ENCODE results near the gene ERBIN.

DNA sequence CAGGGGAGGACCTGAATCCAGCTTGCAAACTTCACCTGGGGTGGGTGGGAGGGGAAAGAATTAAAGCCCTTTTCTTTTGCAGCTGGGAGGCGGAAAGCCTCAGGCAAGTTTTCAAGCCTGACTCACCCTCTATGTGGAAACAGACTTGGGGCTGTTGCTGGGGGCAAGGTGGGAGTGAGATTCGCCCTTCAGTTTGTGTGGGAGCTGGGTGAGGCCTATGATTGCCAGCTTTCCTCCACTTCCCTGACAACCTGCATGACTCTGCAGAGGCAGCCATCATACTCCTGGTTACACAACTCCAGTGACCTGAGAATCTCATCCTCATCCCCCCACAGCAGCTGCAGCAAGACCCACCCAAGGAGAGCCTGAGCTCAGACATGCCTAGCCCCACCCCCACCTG is 174.5 kb downstream of the ERBIN start:
- no peak for TF ChIP-seq POLR2A (IDR thresholded peaks at IDR 0.05)
- TF ChIP-seq, protein P1, sequence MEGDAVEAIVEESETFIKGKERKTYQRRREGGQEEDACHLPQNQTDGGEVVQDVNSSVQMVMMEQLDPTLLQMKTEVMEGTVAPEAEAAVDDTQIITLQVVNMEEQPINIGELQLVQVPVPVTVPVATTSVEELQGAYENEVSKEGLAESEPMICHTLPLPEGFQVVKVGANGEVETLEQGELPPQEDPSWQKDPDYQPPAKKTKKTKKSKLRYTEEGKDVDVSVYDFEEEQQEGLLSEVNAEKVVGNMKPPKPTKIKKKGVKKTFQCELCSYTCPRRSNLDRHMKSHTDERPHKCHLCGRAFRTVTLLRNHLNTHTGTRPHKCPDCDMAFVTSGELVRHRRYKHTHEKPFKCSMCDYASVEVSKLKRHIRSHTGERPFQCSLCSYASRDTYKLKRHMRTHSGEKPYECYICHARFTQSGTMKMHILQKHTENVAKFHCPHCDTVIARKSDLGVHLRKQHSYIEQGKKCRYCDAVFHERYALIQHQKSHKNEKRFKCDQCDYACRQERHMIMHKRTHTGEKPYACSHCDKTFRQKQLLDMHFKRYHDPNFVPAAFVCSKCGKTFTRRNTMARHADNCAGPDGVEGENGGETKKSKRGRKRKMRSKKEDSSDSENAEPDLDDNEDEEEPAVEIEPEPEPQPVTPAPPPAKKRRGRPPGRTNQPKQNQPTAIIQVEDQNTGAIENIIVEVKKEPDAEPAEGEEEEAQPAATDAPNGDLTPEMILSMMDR (IDR thresholded peaks at IDR 0.05): no peak

All from thyroid gland (tissue), 4 donors.